Measurements from ENCODE around the gene GJA4.

DNA sequence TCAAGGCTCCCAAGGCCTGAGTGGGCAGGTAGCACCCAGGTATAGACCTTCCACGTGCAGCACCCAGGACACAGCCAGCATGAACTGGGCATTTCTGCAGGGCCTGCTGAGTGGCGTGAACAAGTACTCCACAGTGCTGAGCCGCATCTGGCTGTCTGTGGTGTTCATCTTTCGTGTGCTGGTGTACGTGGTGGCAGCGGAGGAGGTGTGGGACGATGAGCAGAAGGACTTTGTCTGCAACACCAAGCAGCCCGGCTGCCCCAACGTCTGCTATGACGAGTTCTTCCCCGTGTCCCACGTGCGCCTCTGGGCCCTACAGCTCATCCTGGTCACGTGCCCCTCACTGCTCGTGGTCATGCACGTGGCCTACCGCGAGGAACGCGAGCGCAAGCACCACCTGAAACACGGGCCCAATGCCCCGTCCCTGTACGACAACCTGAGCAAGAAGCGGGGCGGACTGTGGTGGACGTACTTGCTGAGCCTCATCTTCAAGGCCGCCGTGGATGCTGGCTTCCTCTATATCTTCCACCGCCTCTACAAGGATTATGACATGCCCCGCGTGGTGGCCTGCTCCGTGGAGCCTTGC, 31.5 kb upstream of the GJA4 start:
- TF ChIP-seq, protein P1, sequence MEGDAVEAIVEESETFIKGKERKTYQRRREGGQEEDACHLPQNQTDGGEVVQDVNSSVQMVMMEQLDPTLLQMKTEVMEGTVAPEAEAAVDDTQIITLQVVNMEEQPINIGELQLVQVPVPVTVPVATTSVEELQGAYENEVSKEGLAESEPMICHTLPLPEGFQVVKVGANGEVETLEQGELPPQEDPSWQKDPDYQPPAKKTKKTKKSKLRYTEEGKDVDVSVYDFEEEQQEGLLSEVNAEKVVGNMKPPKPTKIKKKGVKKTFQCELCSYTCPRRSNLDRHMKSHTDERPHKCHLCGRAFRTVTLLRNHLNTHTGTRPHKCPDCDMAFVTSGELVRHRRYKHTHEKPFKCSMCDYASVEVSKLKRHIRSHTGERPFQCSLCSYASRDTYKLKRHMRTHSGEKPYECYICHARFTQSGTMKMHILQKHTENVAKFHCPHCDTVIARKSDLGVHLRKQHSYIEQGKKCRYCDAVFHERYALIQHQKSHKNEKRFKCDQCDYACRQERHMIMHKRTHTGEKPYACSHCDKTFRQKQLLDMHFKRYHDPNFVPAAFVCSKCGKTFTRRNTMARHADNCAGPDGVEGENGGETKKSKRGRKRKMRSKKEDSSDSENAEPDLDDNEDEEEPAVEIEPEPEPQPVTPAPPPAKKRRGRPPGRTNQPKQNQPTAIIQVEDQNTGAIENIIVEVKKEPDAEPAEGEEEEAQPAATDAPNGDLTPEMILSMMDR (conservative IDR thresholded peaks at IDR 0.05 in 1 of 2, IDR thresholded peaks at IDR 0.05 in 1 of 2; ENCODE audit: low read depth in 1 of 2, low read length in 2 of 2) = no peak
- TF ChIP-seq EZH2 (IDR thresholded peaks at IDR 0.05; ENCODE audit: low read length, missing control alignments) = no peak

All from fibroblast of lung (primary cell).